GM18951 (cell line): ENCODE measurements around the gene TEX52.

Experiments
- POLR2A ChIP-seq: IDR thresholded peaks from 4 replicates; pipeline ENCODE4 v1.6.1; 2011; ENCODE audit warnings: mild to moderate bottlenecking; ENCODE audit not compliant: insufficient read length, insufficient read depth; ENCODE audit errors: extremely low read depth
- in situ Hi-C: fragments of 300-500 bp; cut with MboI; formaldehyde crosslinking; loops from one replicate; pipeline ENCODE4 v1.12.0; 2022; ENCODE audit warnings: low sequenced_read_pairs, mixed read lengths, inconsistent platforms; ENCODE audit not compliant: unreplicated experiment

TEX52 gene

DNA sequence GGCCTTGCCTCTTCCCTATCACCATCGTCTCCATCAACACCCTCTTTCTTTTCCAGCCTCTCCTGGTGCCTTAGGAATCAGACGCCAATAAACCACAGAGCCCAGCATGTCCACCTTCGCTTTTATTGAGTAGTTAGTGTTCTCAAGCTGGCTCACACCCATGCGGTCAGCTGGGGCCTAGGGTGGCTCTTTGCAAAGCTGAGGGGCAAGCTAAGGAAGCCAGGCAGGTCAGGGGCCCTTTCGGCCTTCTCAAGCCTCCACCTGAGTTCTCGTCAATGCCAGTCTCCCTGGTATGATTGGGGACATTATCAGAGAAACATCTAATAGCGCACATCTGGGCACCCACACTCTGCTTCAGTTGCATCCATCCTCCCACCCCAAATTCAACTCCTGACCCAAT is 737 bp upstream of the TEX52 start:
- in situ Hi-C loops, result loop anchor here (25.0 kb wide), 1 partner anchor 180 kb away; no protein-coding TSS in a partner anchor
- TF ChIP-seq POLR2A, result no peak

DNA sequence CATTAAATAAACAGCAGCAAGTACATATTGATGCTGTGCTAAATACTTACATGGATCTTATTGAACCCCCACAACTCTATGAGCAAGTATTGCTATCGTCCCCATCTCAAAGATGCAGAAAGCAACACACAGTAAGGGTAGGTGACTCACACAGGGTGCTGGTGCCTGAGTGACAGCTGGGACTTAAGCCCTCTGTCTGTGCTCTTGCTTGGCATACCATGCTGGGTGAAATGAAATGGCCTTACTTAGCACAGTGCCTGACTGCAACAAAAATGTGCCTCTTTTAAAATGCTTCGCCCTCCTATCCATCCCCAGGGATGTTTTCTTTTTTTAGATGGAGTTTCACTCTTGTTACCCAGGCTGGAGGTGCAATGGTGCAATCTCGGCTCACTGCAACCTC is 788 bp downstream of the TEX52 start:
- in situ Hi-C loops, result loop anchor here (25.0 kb wide), 1 partner anchor 181 kb away; no protein-coding TSS in a partner anchor
- no peak for TF ChIP-seq POLR2A

DNA sequence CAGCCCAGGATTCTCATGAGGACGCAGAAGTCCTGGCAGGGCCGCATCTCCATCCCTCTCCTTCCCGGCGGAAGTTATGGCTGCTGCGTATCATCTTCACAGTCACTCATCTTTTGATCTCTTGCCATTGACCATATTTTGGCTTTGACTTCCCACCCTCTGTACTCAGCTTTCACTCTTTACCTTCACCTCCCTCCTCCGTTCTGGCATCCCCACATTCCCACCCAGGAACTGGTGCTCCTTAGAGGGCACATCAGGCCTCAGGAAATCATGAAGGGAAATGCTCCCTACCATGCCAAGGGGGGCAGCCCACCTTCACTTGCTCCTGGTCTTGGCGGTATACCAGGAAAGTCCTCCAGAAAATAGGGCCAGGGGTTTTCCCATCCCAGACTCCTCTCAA is 1.3 kb downstream of the TEX52 start:
- TF ChIP-seq POLR2A, result no peak
- in situ Hi-C loops, result loop anchor here (25.0 kb wide), 1 partner anchor 182 kb away; no protein-coding TSS in a partner anchor

DNA sequence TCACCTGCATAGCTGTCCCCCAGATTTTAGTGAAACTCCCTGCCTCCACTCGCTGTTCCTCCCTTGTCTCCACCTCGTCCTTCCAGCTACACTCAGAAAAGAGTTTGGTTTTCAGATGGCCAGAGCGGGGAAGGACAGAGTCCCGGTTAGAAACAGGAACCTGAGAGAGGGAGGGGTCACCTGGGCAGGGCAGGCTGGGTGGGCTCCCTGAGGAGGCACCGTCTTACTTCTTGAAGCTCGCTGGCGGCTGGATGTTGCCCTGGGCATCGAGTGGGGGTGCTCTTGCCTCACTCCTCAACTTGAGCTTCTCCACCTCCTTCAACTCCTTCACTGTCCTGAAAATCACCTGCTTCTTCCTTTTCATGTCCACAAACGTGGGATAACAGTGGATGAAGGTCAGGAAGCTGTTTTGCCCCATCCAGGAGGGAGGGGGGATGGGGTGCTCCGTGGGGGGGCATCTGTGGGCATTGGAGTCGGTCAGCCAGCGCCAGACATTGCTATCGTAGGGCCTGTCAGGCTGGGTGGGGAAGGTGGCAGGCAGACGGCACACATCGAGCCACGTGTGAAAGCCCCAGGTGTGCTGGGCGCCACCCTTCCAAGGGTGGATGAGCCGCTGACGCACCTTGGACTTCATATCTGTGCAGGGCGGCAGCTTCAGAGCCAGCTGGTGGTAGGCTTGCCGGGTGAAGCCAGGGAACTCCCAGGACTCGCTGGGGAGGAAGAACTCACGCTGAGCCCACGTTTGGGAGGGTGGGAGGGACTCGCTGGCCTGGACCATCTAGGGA is 2.0 kb downstream of the TEX52 start:
- in situ Hi-C loops, result loop anchor here (25.0 kb wide), 1 partner anchor 182 kb away; no protein-coding TSS in a partner anchor
- no peak for TF ChIP-seq POLR2A

DNA sequence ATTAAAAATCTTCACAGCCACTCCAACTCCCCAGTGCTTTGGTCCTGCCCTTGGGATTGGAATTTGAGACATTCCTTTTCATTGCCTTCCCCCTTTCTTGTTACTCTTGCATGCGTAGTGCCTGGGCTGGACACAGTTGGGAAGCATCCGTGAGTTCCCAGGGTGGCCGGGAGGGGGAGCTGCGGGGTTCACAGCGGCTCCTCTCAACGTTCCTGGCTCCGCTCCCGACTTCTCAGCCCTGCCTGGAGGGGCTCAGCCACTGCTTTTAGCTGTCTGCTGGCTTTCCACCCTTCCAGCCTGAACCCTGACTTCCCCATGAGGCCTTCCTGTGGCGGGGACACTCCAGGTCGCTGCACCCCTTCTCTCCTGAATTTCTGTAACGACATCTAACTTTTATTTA is 3.2 kb downstream of the TEX52 start:
- no peak for TF ChIP-seq POLR2A
- in situ Hi-C loops, result loop anchor here (25.0 kb wide), 1 partner anchor 184 kb away; no protein-coding TSS in a partner anchor

DNA sequence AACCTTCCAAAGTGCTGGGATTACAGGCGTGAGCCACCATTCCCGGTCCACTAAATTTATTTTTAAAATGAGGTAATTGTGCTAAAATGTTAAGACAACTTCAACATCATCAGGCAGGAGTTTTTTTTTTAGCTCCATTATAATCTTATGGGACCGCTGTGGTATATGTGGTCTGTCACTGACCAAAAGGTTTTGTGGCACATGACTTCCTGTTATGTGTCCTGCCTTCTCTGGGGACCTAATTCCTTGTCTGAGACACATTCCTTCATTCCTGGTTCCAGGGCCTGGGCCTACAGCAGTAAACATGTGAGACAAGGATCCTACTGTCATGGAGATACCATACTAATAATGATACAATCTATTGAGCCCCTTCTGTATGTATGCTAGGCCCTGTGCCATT is 4.9 kb downstream of the TEX52 start:
- in situ Hi-C loops, result loop anchor here (25.0 kb wide), 1 partner anchor 185 kb away; no protein-coding TSS in a partner anchor
- no peak for TF ChIP-seq POLR2A

DNA sequence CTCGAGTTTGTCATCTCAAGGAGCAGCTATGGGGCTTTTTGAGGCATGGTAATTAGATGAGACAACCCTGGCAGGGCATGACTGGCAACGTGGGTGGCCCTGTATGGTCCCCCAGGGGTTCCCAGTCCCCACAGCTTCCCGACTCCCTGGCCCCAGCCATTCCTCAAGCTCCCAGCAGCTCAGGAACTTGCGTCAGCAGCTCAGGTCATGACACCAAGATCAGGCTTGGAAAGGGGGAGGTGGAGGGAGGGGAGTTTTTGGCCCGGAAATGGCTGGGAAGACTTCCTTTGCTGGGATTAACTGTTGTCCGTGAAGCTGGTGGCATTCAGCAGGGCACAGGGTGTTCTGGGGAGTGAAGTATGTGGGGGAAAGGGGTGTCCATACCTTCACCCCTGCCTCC is 11.6 kb downstream of the TEX52 start:
- in situ Hi-C loops, result no loop called here
- TF ChIP-seq POLR2A, result no peak

DNA sequence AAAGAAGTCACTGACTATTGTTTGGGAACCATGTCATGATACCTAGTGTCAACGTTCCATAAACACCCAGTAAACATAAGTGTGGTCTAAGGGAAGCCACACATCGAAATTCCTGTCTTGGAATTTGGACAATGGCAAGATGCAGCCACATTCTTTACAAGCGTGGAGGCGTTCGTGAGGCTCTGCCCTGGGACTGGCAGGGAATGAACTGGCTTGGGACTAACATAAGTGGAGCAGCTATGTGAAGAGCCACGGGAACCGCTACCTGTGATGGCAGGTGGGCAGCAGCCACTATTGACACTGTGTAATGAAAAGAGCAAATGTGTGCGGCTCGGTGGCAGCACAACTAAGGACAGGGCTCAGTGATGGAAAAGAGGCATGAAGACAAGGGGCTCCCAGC is 12.1 kb downstream of the TEX52 start:
- in situ Hi-C loops, result no loop called here
- no peak for TF ChIP-seq POLR2A

DNA sequence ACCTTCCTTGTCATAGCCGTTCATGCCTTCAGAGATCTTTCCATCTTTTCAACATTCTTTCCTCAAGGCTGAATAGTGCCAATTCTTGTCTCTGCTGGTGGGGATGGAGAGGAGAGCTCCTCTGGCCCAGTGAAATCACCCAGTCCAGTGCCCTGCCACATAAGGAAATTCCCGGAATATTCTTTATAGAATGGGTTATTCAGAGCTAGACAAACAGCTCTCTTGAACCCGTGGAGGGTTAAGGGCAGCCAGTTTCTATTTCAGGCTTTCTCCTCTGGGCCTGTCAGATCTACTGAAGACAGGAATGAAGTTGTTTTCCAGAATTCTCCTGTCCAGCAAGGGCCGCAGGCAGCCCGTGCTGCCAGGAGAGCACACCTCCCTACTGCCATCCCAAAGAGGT is 13.9 kb downstream of the TEX52 start:
- in situ Hi-C loops, result no loop called here
- TF ChIP-seq POLR2A, result no peak

DNA sequence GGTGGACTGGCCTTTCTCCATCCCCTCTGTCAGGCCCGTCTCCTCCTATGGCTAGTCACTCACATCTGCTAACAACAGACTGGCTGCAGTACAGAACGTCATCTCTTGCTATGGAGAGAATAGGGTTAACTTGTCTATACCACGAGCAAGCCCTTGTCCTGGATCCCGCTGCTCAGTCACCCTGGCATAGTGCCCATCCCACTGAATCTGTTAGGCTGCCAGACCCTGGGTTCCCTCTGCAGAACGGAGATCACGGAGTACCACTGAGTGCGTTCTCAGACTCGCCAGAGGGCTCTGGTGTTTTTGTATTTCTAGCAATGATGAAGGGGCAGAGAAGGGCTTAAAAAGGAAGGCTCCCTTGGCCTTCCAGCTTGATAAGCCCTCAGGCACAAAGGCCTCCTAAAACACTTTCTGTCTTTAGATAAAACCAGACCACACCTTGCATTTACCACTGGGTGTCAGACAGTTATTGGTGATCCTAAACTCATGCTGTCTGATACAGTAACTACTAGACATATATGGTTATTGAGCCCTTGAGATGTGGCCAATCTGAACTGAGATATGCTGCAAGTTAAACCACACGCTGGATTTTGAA is 15.7 kb downstream of the TEX52 start:
- in situ Hi-C loops, result no loop called here
- TF ChIP-seq POLR2A, result no peak

DNA sequence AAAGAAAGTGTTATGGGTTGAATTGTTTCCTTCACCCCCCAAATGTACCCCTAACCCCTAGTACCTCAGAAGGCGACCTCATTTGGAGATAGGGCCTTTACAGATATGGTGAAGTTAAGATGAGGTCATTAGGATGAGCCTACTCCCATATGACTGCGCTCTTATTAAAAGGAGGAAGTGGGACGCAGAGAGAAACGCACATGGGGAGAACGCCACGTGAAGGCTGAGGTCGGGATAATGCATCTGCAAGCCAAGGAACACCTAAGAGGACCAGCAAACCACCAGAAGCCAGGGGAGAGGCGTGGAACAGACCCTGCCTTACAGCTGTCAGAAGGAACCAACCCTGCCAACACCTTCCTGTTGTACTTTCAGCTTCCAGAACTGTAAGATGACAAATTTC is 20.3 kb downstream of the TEX52 start:
- in situ Hi-C loops, result no loop called here
- TF ChIP-seq POLR2A, result no peak

DNA sequence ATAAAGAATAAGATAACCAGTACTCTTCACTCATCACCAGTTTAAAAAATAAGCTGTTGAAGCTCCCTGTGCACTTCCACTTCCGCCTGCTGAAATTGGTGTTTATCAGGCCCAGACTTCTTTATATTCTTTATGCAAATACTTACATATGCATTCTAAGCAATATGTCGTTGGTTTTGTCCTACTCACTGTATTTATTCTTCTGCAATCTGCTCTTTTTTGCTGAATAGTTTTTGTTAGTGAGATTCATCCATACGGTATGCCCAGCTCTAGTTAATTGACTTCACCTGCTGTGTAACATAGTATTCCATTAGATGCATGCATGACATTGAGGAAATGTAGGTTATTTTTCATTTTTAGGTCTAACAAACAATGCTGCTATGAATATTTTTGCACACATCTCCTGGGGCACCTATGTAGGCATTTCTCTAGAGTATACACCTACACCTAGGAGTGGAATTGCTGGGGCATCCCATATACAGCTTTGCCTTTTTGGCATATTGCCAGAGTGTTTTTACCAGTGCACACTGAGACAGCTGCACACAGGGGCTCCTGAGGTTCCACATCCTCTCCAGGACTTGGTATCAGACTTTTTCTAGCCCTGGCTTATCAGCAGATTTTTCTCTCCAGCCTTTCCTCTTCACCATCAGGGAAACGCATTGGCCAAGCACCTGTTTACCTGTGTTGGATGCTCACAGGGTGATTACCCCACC is 21.0 kb downstream of the TEX52 start:
- TF ChIP-seq POLR2A, result no peak
- in situ Hi-C loops, result no loop called here
